HCT116 (cell line): ENCODE measurements around the gene ICOS. TPM values are rescaled to one million over a fixed set of nuclear protein-coding genes. Genes with fewer than 3 reads are reported as not detected.

Source experiments
- ATAC-seq: fragments of 200-7000 bp; cut with Tn5 transposase; 2 replicates; pipeline ENCODE4 v1.9.1; 2020; ENCODE audit warnings: mild to moderate bottlenecking, moderate library complexity
- BruUV-seq: library from RNA; stranded (reverse); fragments of 400-500 nt; replicated peaks from 2 replicates; lab custom pipeline; 2021; lab: Mats Ljungman, UMichigan
- CTCF ChIA-PET: fragments of 300-600 bp; sonication (Branson Sonifier 250); formaldehyde crosslinking; loops from one replicate; lab custom pipeline; 2021; ENCODE audit warnings: antibody characterized with exemption; lab: Charles Lee
- POLR2A ChIA-PET: fragments of 300-600, 350-600 bp; sonication (Branson Sonifier 250); formaldehyde crosslinking; loops from one replicate; lab custom pipeline; 2021; ENCODE audit warnings: antibody characterized with exemption; lab: Charles Lee
- RAD21 ChIA-PET, 2 experiments: fragments of 300-600 bp; sonication (Branson Sonifier 250); formaldehyde crosslinking; loops; one replicate each; lab custom pipeline; 2023; ENCODE audit warnings: low total read pairs in 2 of 2; ENCODE audit not compliant: uncharacterized antibody in 2 of 2, unreplicated experiment in 2 of 2, low non-redundant PET in 1 of 2; lab: Charles Lee
- DNase-seq: peaks from one replicate; pipeline ENCODE4 v3.0.0-alpha.2; 2010; ENCODE audit warnings: low read depth, low spot score
- H2AFZ ChIP-seq: fragments of 200-600 bp; shearing (Covaris generic), sonication (generic); 2 replicates; pipeline ENCODE4 v1.6.1; 2017; ENCODE audit warnings: low read depth, mixed run types, mixed read lengths, antibody characterized with exemption, low read length; ENCODE audit not compliant: poor library complexity, severe bottlenecking
- H3K27ac ChIP-seq: 2 replicates; pipeline ENCODE4 v1.5.1; 2012; ENCODE audit warnings: low read depth, low read length
- H3K27me3 ChIP-seq: fragments of 200-600 bp; sonication (generic); 2 replicates; pipeline ENCODE4 v1.6.1; 2016; ENCODE audit warnings: mixed run types, low read length, mixed read lengths; ENCODE audit not compliant: insufficient read depth
- H3K36me3 ChIP-seq, 2 experiments: fragments of 200-500 bp in 1 of 2; fragments of 200-600 bp in 1 of 2; sonication (Bioruptor generic) in 1 of 2; sonication (generic) in 1 of 2; 2 replicates each; pipeline versions ENCODE4 v1.5.1 to v1.6.1; 2014 to 2016; ENCODE audit warnings: low read length in 2 of 2, inconsistent platforms in 1 of 2, mixed read lengths in 1 of 2, mixed run types in 1 of 2; ENCODE audit not compliant: insufficient read depth in 2 of 2, control insufficient read depth in 1 of 2
- H3K4me1 ChIP-seq, 2 experiments: fragments of 200-600 bp in 1 of 2; sonication (generic) in 1 of 2; 2 replicates each; pipeline versions ENCODE4 v1.5.1 to v1.6.1; 2012 to 2017; ENCODE audit warnings: low read length in 2 of 2, inconsistent platforms in 1 of 2, mild to moderate bottlenecking in 1 of 2, mixed read lengths in 1 of 2, mixed run types in 1 of 2, moderate library complexity in 1 of 2; ENCODE audit not compliant: insufficient read depth in 2 of 2, control insufficient read depth in 1 of 2
- H3K4me2 ChIP-seq: fragments of 200-600 bp; sonication (generic); 2 replicates; pipeline ENCODE4 v1.6.1; 2017; ENCODE audit warnings: mixed run types, low read length, mixed read lengths
- H3K4me3 ChIP-seq, 2 experiments: fragments of 200-600 bp in 1 of 2; sonication (generic) in 1 of 2; replicated peaks in 1 of 2; 2 replicates each; pipeline ENCODE4 v1.5.1; 2011 to 2016; ENCODE audit warnings: low read length in 2 of 2, control low read depth in 1 of 2, low read depth in 1 of 2, mild to moderate bottlenecking in 1 of 2, mixed read lengths in 1 of 2, mixed run types in 1 of 2
- H3K79me2 ChIP-seq: fragments of 200-600 bp; sonication (generic); 2 replicates; pipeline ENCODE4 v1.6.1; 2017; ENCODE audit warnings: mild to moderate bottlenecking, mixed run types, low read length, moderate library complexity, mixed read lengths; ENCODE audit not compliant: insufficient read depth
- H3K9ac ChIP-seq: fragments of 200-600 bp; sonication (generic); 2 replicates; pipeline ENCODE4 v1.6.1; 2016; ENCODE audit warnings: low read length, mixed read lengths
- H3K9me2 ChIP-seq: fragments of 200-600 bp; sonication (generic), shearing (Covaris generic); 2 replicates; pipeline ENCODE4 v1.6.1; 2017; ENCODE audit warnings: mixed run types, mild to moderate bottlenecking, moderate library complexity; ENCODE audit not compliant: insufficient read depth
- H3K9me3 ChIP-seq, 2 experiments: fragments of 200-500 bp in 1 of 2; fragments of 200-600 bp in 1 of 2; sonication (Bioruptor generic) in 1 of 2; sonication (generic) in 1 of 2; 2 replicates each; pipeline ENCODE4 v1.6.1; 2014 to 2017; ENCODE audit warnings: low read length in 2 of 2, mixed read lengths in 2 of 2, inconsistent platforms in 1 of 2, low read depth in 1 of 2, mild to moderate bottlenecking in 1 of 2, mixed run types in 1 of 2, moderate library complexity in 1 of 2; ENCODE audit not compliant: control insufficient read depth in 1 of 2, insufficient read depth in 1 of 2
- H4K20me1 ChIP-seq: fragments of 200-600 bp; sonication (generic), shearing (Covaris generic); 2 replicates; pipeline ENCODE4 v1.6.1; 2017; ENCODE audit warnings: mixed run types, mild to moderate bottlenecking, moderate library complexity; ENCODE audit not compliant: insufficient read depth
- ATF3 ChIP-seq: IDR thresholded peaks from 2 replicates; pipeline ENCODE4 v1.6.1; 2012
- CBX3 ChIP-seq: IDR thresholded peaks from 2 replicates; pipeline ENCODE4 v1.6.1; 2012; ENCODE audit warnings: low read depth
- CEBPB ChIP-seq: IDR thresholded peaks from 2 replicates; pipeline ENCODE4 v1.6.1; 2012; ENCODE audit warnings: low read depth
- CTCF ChIP-seq, 3 experiments: fragments of 200-600 bp in 1 of 3; sonication (generic) in 1 of 3; IDR thresholded peaks in 2 of 3; conservative IDR thresholded peaks in 1 of 3; 2 replicates each; pipeline ENCODE4 v1.5.1; 2012 to 2017; ENCODE audit warnings: low read depth in 2 of 3, low read length in 2 of 3, antibody characterized with exemption in 1 of 3, borderline replicate concordance in 1 of 3, control low read depth in 1 of 3, mild to moderate bottlenecking in 1 of 3, mixed read lengths in 1 of 3, mixed run types in 1 of 3, moderate library complexity in 1 of 3; ENCODE audit not compliant: insufficient read depth in 1 of 3
- EGR1 ChIP-seq: IDR thresholded peaks from 2 replicates; pipeline ENCODE4 v1.6.1; 2012; ENCODE audit warnings: low read depth
- EZH2 ChIP-seq: fragments of 200-600 bp; sonication (generic); IDR thresholded peaks from 2 replicates; pipeline ENCODE4 v1.6.1; 2017; ENCODE audit warnings: antibody characterized with exemption, mixed run types
- JUND ChIP-seq: IDR thresholded peaks from 2 replicates; pipeline ENCODE4 v1.6.1; 2012
- MAX ChIP-seq: IDR thresholded peaks from 2 replicates; pipeline ENCODE4 v1.6.1; 2012
- POLR2A ChIP-seq: IDR thresholded peaks from 2 replicates; pipeline ENCODE4 v1.7.0; 2011; ENCODE audit warnings: borderline replicate concordance; ENCODE audit not compliant: insufficient read depth, insufficient read length; ENCODE audit errors: extremely low read depth
- POLR2AphosphoS5 ChIP-seq: IDR thresholded peaks from 2 replicates; pipeline ENCODE4 v1.6.1; 2011; ENCODE audit warnings: mild to moderate bottlenecking, low read depth, low read length, moderate library complexity
- RAD21 ChIP-seq: IDR thresholded peaks from 2 replicates; pipeline ENCODE4 v1.6.1; 2012; ENCODE audit warnings: low read depth, mild to moderate bottlenecking
- REST ChIP-seq: IDR thresholded peaks from 2 replicates; pipeline ENCODE4 v1.6.1; 2012; ENCODE audit warnings: low read depth
- SIN3A ChIP-seq: IDR thresholded peaks from 2 replicates; pipeline ENCODE4 v1.6.1; 2012; ENCODE audit warnings: low read depth
- SP1 ChIP-seq: IDR thresholded peaks from 2 replicates; pipeline ENCODE4 v1.6.1; 2012; ENCODE audit warnings: low read depth
- SRF ChIP-seq: IDR thresholded peaks from 2 replicates; pipeline ENCODE4 v1.6.1; 2012; ENCODE audit warnings: low read depth
- YY1 ChIP-seq: IDR thresholded peaks from 2 replicates; pipeline ENCODE4 v1.6.1; 2011; ENCODE audit warnings: low read length, low read depth, moderate library complexity, mild to moderate bottlenecking; ENCODE audit not compliant: insufficient replicate concordance; ENCODE audit errors: extremely low read depth
- ZBTB33 ChIP-seq: IDR thresholded peaks from 2 replicates; pipeline ENCODE4 v1.6.1; 2011; ENCODE audit warnings: mild to moderate bottlenecking, low read length, moderate library complexity; ENCODE audit not compliant: insufficient replicate concordance; ENCODE audit errors: extremely low read depth
- ZNF274 ChIP-seq: fragments of 200-500 bp; sonication (Bioruptor generic); IDR thresholded peaks from 2 replicates; pipeline ENCODE4 v1.6.1; 2014; ENCODE audit warnings: mild to moderate bottlenecking, low read depth, low read length, inconsistent platforms
- intact Hi-C: fragments of 100-400 bp; cut with micrococcal nuclease; formaldehyde crosslinking; loops from 2 replicates; pipeline ENCODE4 v1.10.0; 2022
- total RNA-seq: library from RNA; stranded (reverse); gene quantifications from one replicate; pipeline ENCODE4 v1.2.1, GENCODE V29; 2021; ENCODE audit not compliant: unreplicated experiment

Gene ICOS
- total RNA-seq, 1 experiment from 2014 or later = not detected

GRCh38 chr2:203915256-203915655, 21.3 kb upstream of the ICOS start (continued):
- TF ChIP-seq CTCF (IDR thresholded peaks at IDR 0.05 in 2 of 3, conservative IDR thresholded peaks at IDR 0.05 in 1 of 3; ENCODE audit: borderline replicate concordance in 1 of 3, insufficient read depth in 1 of 3, low read depth in 2 of 3, low read length in 2 of 3) (no peak), SRF (no peak), POLR2AphosphoS5 (no peak), ZBTB33 (no peak), ATF3 (no peak), CEBPB (no peak), EGR1 (no peak), SIN3A (no peak)
- TF ChIP-seq, all 23 proteins: peak for 0

- intact Hi-C loops = no loop called here
- ChIA-PET POLR2A (no interaction called here), RAD21 (no interaction called here), CTCF (no interaction called here)
- no peak overlapping the region for H3K9ac ChIP-seq
- H2AFZ ChIP-seq = no peak overlapping the region
- no peak for DNase-seq
- H3K9me2 ChIP-seq = no peaks in the 10 kb centered on the region
- no peaks in the 10 kb centered on the region for H3K79me2 ChIP-seq
- H3K4me2 ChIP-seq = no peak overlapping the region
- H4K20me1 ChIP-seq = no peaks in the 10 kb centered on the region
- no peaks in the 10 kb centered on the region for H3K4me1 ChIP-seq
- H3K27me3 ChIP-seq = no peaks in the 10 kb centered on the region
- BruUV-seq = no TSS peak
- no peaks in the 10 kb centered on the region for H3K36me3 ChIP-seq
- H3K27ac ChIP-seq = no peak overlapping the region
- no peaks in the 10 kb centered on the region for H3K9me3 ChIP-seq
- no peak for ATAC-seq
- H3K4me3 ChIP-seq = no peak overlapping the region
- no peak for TF ChIP-seq MAX
- no peak for TF ChIP-seq ATF3
- TF ChIP-seq SRF = no peak
- no peak for TF ChIP-seq POLR2A
- TF ChIP-seq JUND = no peak
- no peak for TF ChIP-seq EZH2
- TF ChIP-seq POLR2AphosphoS5 = no peak
- TF ChIP-seq SIN3A = no peak
- no peak for TF ChIP-seq SP1
- TF ChIP-seq REST = no peak
- TF ChIP-seq RAD21 = no peak
- no peak for TF ChIP-seq ZNF274
- no peak for TF ChIP-seq YY1
- TF ChIP-seq CBX3 = no peak
These were observed 19.8 kb upstream of the ICOS start for GRCh38 chr2:203916756-203917155.
